Superior temporal gyrus (tissue), 1 donor: ENCODE data around the gene LLGL2.

Experiments
- DNase-seq: peaks from one replicate; pipeline ENCODE4 v3.0.0-alpha.2; 2016; ENCODE audit errors: extremely low spot score

LLGL2 gene

DNA sequence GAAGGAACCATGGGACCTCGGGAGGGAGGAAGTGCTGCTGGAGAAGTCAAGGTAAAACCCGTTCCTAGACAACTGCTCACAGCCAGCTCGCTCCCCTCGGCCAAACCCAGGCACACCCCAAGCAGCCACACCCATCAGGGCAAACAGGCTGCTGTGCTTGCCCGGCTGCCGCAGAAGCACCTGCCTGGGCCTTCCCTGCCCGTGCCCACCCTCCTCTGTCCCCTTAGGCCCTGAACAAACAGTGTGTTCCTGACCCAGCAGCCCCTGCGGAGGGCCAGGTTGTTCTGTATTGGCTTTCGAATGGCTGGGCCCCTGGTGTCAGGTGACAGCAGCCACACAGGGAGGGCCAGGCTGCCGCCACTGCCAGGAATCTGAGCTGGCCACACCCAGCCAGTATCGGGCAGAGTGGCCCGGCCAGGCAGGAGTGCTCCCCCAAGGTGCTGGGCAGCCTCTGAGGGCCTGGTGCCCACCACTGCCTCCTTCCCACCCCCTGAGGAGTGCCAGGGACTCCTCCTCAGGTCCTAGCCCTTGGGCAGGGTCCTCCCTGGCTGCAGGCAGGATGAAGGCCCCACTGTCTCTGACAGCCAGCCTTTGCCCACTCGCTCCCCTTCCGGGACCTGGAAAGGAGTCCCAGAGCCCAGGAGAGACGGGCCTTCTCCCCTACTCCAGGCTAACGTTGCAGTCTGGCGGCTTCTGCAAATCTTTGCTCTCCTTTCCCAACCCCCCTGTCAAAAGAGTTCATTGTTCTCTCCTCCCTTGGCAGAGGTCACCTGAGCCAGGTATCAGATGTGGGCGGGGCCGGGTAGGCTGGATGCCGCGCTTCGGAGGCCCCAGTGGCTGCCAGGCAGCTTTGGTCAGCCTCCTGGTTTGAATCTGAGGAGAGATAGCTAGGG is 24.0 kb downstream of the LLGL2 start:
- DNase-seq = no peak

DNA sequence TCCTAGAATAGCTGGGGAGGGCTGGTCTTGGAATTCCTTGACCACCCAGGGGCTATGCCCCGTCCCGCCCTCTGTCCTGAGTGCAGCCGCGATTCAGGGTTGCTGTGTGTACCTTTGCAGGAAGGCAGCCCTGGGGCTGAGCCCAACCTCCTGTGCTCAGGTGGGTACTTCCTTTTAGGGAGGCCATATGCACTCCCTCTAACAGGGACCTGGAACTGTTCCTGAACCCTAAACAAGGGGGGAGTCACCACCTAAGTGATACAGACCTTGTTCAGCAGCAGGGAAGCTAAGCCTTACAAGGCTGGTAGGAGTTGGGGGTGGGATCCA is 24.6 kb downstream of the LLGL2 start:
- no peak for DNase-seq

DNA sequence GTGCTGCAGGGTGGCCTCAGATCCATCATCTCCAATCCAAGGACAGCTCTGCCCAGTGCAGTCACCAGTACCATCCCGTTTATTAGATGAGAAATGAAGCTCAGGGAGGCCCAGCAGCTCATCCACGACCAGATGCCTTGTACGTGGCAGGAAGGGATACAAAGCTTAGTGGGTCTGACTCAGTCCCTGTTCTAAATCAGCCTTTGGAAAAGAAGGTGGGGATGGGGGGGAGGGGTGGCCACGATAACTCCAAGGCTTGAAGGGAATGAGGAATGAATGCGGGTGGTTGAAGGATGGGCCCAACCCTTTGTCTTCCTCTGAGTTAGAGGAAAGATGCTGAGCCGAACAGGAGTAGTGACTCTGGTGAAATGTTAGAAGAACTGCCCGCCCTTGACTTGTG is 25.8 kb downstream of the LLGL2 start:
- no peak for DNase-seq

DNA sequence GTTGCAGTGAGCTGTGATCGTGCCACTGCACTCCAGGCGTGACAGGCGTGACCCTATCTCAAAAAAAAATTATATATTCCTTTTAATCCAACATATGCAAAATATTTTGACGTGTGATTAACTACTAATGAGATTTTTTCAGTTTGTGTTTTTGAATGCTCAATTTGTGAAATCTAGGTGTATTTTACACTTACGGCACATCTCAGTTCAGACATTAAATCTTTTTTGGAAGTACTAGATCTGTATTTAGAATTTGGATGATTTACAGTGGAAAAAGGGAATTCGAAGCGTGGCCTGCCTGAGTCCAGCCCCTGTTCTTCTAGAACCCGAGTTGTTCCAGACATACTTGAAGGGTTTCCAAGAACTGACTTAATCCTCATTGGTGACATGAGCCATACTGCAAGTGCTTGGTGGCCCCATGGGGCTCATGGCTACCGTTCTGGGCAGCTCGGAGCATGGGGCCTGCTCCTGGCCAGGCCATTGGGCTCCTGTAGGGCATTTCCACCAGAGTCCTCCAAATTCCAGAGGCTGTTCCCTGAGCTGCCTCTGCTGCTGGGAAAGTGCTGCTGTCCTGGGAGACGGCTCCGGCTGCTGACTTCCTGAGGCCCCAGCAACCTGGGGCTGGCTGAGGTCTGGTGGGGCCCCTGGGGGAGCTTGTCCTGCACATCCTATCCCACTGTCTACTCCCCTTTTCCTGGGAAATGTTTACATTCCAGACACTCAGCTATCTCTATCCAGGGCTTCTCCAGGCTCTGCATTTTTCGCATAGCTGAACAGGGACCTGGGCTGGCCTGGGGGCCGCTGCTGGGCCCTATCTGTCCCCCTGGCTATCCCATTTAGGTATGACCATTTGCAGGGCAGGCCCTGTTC is 27.2 kb downstream of the LLGL2 start:
- DNase-seq = no peak

DNA sequence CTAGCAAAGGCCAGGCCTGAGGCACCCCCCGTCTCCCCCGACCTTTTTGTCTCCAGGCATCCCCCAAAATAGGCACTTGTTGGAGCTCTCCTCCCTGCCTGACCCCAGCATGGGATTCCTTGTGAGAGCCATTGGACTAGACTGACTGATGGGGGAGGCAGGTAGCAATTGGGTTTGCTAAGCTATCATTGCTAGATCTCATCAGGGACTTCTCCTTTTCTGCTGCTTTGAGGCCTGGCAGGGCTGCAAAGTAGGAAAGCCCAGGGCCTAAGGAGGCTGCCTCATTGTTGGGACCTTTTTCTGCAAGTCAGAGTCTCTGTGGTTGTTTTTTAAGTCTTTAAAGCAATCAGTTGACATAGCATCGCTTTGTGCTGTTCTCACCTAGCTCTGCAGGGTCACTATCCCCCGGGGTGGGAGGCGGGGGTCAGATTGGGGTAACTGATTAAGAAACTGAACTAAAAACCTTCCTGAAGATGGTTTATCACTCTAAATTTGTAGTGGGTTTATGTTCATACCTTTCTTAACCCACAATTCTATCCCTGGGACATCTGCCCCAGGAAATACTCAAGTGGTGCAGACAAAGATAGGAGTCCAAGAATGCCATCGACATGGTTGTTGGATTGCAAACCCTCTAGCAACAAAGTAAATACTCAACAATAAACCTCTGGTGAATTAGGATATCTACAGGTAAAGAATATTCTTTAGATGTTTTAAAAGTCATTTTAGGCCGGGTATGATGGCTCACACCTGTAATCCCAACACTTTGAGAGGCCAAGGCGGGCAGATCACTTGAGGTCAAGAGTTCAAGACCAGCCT is 28.0 kb downstream of the LLGL2 start:
- DNase-seq = no peak

DNA sequence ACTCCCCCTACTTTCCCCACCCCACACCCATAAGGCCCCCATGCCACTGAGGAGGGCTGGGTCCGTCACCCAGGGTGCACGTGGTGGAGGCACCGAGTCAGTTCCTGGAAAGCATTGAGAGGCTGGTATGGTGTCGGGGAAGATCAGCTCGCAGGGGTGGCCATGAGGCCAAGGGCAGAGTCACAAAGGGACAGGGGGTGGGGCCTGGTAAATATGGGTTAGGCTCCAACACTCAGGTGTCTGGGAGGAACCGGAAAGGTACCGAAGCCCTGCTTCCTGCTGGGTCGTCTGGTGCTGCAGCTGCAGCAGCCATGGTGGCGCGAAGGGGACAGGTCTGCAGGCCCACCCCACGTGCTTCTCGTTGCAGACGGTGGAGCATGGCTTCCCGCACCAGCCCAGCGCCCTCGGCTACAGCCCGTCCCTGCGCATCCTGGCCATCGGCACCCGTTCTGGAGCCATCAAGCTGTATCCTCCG is 30.2 kb downstream of the LLGL2 start:
- no peak for DNase-seq

DNA sequence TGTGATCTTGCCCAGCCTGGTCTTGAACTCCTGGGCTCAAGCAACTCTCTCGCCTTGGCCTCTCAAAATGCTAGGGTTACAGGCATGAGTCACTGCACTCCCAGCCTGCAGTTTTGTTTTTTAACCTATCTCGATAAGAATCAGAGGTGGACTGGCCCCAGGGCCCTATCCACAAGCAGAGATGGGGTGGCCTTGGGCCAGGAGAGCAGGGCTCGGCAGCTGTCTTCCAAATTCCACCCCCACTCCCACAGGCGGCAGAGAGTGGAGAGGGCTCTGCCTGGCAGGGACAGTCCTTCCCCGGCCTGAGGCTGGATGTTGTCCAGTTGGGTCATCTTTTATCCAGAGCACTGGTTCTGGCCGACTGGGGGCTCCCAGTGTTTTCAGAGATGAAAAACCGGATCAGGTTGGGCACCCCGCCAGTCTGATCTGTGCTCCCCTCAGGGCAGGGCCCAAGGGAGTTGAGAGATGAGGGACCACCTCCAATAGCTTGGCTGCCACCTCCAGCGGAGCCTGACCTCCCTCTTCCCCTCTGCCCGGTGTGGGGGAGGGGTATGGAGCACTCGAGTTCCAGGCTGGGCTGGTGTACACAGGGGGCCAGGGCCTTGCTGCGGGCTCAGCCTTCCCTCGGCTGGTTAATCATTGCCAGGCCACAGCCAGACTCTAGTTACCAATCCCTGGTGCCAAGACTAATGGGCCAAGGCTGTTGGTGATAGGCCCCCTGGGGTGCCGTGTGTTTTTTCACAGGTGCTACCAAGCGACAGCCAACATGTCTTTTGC is 31.8 kb downstream of the LLGL2 start:
- DNase-seq = peak; percentile 81

DNA sequence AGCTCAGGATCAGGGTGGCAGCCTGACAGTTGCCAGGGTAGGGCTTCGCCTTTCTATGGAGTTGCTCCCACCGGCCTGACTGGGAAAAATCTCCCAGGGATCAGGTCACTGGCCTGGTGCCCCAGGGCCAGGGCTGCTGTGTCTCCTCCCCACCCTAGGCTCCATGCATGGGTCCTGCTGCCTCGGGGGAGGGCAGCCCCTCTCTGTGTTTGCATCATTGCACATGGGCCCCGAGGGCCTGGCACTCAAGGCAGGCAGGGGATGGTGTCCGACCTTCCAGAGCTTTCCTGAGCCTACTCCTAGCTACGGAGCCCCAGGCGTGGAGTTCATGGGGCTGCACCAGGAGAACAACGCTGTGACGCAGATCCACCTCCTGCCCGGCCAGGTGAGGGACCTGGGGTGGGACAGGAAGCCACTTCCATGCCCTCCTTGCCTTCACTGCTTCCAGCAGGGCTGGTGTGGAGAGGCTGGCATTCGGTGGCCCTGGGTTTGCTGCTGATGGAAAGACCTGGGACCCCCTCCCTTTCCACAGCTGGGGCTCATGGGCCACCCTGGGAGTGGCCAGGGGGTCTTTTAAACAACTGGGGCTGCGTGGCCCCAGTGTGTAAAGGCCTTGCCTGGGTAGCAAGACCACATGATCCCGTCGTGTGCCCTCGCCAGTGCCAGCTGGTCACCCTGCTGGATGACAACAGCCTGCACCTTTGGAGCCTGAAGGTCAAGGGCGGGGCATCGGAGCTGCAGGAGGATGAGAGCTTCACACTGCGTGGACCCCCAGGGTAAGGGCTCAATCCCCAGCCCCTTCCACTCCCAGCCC is 32.6 kb downstream of the LLGL2 start:
- no peak for DNase-seq

DNA sequence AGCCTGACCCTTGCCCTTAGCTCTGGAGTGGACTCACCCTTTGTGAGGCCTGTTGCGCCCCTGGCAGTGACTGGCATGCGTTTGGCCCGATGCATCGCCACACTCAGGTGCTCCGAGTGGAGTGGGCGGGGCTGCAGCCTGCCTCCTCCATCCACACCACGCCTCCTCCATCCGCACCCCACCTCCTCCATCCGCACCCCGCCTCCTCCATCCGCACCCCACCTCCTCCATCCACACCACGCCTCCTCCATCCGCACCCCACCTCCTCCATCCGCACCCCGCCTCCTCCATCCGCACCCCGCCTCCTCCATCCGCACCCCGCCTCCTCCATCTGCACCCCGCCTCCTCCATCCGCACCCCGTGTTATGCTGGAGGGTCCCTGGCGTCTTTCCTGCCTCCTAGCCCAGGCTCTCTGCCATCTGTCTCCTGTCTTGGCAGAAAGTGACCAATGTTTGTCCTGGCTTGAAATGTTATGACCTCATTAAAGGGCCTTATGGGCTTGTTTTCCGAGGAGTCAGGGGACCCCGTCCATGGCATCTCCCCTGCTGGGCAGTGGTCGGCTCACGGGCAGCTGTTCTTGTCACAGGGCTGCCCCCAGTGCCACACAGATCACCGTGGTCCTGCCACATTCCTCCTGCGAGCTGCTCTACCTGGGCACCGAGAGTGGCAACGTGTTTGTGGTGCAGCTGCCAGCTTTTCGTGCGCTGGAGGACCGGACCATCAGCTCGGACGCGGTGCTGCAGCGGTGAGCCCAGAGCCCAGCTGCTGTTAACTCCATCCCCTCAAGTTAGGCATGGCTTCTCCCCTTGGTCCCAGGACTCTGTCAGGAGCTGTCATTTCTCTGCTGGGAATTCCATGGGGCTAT is 33.4 kb downstream of the LLGL2 start:
- DNase-seq = no peak

DNA sequence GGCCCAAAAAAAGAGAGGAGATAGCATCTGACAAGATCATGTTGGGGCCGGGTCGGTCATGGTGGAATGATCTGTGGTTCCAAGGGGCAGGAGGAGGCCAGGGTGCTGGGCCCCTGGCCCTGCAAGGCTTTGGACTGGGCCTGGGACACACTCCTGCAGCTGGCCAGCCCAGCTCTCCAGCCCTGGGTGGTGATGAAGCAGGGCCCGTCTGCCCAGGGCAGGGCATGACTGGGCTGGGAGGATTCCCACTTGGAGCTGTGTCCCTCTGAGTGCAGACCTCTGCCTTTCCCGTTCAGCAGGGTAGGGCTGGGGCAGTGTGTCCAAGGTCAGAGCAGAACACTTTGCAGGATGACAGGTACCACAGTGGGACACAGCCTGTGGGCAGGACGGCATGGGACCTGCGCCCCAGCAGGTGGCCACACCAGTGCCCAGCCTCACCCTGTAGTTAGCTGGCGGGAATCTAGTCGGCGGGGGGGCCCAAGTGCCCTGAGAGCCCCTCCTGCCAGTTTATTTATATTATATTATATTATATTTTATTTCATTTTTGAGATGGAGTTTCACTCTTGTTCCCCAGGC is 34.5 kb downstream of the LLGL2 start:
- no peak for DNase-seq

DNA sequence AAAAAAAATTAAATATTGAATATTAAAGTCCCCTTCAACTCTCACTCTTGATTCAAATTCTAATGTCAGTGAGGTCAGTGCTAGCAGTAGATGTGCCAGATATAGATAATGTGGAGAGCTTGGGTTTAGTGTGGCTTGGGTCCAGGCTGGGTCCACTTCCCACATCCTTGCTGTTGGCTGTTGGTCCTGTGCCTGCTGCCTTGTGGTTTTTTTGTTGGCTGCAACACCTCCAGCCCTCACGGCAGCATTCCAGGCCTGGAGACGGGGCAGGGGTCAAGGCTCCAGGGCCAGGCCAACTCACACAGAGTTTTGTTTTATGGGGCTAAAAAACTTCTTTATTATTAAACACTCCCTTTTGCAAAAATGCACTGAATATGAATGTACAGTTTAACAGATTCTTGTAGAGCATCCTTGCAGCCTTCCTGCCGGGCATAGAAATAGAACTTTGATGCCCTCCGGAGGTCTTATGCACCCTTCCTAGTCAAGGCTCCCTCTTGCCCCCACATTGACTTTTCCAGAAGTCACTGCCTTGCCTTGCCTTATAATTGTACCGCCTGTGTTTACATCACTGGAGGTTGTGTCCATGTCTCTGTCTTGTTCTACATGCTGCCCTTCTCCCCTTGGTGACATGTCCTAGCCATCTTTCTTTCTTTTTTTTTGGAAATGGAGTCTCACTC is 36.6 kb downstream of the LLGL2 start:
- no peak for DNase-seq

DNA sequence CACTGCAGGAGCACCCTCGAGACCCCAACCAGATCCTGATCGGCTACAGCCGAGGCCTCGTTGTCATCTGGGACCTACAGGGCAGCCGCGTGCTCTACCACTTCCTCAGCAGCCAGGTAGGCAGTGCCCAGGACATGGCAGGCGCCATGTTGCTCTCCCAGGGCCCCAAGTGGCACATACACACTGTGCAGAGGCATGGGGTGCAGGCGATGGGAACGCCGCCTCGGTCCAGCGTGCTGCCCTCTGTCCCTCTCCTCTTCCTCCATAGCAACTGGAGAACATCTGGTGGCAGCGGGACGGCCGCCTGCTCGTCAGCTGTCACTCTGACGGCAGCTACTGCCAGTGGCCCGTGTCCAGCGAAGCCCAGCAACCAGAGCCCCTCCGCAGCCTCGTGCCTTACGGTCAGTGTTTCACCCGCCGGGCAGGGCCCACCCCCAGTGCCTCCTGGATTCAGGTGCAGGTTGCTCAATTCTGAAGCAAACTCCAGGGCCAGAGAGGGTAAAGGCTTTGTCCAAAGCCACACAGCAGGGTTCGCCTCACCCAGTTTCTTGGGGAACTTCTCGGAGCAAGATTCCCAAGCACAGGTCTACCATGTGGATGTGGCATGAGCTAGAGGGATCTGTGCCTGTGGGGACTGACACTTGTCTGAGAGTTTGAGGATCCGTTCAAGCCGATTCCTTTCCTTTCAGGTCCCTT is 37.7 kb downstream of the LLGL2 start:
- no peak for DNase-seq

DNA sequence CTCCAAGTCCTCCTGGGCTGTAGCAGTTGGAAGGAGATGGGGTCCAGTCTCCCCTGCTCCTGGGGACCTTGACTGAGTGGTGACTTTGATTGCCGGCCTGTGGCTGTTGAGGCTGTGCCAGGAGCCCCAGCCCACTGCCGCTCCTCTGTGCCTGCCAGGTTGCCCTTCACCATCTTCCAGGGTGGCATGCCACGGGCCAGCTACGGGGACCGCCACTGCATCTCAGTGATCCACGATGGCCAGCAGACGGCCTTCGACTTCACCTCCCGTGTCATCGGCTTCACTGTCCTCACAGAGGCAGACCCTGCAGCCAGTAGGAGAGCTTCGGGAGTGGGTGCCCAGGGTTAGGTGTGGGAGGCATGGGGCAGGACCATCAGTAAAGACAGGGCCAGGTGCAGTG is 38.7 kb downstream of the LLGL2 start:
- DNase-seq = no peak

DNA sequence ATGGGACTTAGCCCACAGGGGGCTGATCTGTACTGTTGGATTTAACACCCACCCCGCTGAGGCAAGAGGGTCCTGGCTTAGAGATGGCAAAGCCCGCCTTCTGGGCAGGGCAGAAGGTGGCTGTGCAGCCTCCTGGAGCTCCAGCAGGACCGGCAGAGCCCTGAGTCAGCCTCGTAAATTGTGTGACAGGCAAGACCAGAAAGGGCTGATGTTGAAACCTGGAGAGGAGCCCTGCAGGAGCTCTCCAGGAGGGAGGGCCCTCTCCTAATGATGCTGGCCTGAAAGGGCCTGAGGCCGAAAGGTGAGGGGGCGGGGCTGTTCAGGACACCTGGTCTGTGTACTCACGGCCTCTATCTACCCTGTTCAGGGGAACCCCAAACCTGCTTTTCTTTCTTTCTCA is 39.6 kb downstream of the LLGL2 start:
- DNase-seq = no peak

DNA sequence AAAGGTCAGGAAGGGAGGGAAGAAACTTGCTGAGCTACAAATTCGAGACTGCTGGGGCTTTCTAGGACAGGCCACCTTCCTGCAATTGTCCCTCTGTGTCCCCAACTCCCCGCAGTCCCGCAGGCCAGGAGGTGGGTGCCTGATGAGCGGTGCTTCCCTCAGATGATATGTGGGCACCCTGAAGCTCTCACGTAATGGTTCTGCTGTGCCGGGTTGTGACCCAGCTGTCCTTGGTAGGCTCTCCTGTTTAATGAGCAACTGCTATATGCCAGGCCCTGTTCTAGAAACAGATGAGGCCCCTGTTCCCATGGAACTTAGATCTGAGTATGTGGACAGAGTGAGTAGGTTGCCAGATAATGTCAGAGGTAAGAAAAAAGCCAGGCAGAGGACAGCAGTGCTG is 40.1 kb downstream of the LLGL2 start:
- no peak for DNase-seq

DNA sequence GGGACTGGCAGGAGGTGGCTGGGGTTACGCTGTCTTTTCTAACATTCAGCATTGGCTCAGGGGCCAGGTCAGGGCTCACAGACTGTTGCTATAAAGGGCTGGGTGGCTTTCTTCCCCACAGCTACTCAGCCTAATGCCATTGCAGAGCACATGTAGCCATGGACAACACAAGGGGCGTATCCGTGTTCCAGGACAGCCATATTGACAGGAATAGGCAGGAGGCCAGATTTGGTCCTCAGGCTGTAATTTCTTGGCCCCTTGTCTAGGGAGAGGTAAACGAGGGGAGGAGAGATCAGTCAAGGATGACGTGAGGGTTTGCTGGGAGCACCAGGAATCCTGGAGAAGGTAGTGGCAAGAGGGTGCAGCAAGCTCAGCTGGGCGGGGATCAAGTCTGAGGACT is 40.9 kb downstream of the LLGL2 start:
- DNase-seq = no peak

DNA sequence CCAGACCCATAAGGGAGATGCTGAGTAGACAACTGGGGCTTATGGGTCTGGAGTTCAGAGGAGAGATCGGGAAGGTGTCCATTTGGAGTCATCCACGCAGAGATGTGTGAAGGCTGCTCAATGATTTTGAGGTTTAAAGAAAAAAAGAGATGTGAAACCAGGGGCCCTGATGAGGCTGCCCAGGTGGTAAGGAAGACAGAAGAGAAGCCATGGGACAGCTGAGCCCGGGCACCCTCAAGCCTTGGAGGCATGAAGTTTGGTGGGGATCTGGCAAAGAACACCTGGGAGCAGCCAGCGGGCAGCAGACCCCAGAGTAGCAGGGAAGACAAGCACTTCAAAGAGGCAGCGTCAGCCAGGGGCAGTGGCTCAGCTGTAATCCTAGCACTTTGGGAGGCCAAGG is 41.3 kb downstream of the LLGL2 start:
- DNase-seq = no peak
